GM18870 (cell line): ENCODE measurements around the gene UPK3BL2.
"Not testable (repeated sequence)": the region's sequence is repeated elsewhere in the genome, so short reads cannot be mapped to it uniquely, and the experiment has no call there.

Experiments
- ATAC-seq: cut with Tn5 transposase; IDR thresholded peaks from one replicate; pipeline ENCODE4 v1.9.1; 2021; ENCODE audit warnings: moderate library complexity; ENCODE audit not compliant: unreplicated experiment

The UPK3BL2 gene

DNA sequence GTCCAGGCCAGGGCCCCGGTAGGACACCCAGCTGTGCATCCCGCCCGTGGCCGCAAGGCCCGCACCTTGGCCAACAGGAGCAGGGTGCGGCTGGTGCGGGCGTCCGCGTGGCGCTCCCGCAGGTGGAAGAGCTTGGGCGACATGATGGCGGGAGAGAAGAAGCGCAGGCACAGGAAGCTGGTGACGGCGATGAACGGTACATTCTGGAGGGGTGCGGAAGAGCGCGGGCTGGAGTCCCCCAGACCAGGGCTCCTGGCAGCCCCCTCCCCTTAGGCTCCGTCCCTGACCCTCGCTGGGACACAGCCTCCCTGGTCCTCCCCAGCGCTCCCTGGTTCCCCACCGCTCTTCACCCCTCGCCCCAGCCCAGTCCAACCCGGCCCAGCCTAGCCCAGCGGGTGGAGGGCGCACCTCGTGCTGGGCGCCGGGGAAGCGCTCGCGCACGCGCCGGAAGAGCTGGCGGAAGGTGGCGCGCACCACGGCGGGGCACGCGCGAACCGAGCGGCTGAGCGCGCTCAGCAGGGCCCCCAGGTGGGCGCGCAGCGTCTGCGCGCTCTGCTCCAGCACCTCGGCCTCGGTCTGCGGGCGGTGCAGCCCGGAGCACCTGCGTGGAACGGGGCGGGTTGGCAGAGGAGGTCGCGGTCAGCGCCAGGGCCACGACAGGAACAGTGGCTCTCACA, 48.9 kb downstream of the UPK3BL2 start:
- ATAC-seq, result not testable (repeated sequence)

DNA sequence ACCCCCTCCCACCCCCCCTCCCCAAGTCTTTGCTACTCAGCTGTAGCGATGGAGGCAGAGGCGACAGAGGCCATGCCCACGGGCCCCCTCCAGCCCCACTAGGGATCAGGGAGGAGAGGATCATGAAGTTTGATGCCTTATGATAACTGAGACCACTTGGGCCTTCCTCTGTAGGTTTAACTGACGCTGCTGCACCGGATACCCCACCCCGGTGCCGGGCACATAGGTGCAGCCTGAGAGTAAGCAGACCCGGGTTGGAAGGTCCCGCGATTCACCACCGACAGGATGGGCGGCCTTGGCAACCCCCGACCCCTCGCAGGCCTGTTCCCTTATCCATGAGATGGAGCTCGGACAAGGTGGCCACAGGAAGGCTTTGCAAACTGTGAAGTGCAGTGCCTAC, 49.5 kb downstream of the UPK3BL2 start:
- ATAC-seq, result not testable (repeated sequence)

DNA sequence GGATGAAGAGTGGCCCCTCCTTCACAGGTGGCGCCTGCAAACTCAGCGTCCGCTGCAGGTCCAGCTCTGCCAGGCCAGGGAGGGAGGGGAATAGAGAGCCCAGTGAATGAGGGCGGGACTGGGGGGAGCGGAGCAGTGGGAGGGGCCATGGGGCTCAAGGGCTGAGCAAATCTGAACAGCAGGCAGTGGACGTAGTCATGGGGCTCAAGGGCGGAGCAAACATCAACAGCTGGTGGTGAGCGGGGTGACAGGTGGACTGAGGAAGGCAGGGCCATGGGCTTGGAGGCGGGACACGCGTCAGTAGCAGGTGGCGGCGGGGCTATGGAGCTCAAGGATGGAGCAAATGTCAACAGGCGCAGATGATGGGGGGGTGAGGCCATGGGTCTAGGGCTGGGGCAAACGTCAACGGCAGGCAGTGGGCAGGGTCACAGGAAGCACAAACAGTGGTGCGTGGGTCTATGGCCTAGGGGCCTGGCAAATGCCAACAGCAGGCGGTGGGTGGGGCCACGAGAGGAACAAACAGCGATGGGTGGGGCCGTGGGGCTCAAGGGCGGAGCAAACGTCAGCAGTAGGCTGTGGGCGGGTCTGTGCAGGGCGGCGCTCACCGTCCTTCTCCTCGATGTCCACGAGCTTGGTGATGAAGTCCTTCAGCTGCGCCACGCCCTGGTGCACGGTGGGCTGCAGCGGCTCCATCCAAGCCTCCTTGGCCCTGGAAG, 50.1 kb downstream of the UPK3BL2 start:
- ATAC-seq, result not testable (repeated sequence)

DNA sequence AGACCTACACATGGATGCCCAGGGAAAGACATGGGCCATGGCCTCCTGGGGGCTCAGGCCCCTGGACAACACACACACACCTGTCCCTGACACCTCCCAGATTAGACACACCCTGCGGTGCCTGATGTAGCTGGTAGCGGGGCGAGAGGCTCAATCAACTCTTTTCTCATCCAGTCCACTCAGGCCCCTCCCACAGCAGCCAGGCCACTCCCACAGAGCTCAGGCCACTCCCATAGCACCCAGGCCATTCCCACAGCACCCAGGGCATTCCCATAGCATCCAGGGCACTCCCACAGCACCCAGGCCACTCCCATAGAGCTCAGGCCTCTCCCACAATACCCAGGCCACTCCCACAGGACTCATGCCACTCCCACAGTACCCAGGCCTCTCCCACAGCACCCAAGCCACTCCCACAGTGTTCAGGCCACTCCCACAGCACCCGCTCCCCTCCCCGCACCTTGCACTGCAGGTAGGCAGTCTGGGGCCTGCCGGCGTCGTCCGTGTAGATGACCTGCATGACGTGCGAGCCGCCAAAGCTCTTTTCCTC, 52.9 kb downstream of the UPK3BL2 start:
- not testable (repeated sequence) for ATAC-seq
